GM12874 (cell line): ENCODE data around the gene ZFP1.

Source experiments
- TF ChIP-seq, protein P1 (sequence below): IDR thresholded peaks from 2 replicates; pipeline ENCODE4 v1.5.1; 2011; ENCODE audit warnings: low read depth, mild to moderate bottlenecking, control low read depth, low read length, moderate library complexity; ENCODE audit not compliant: insufficient read depth

ZFP1 gene

DNA sequence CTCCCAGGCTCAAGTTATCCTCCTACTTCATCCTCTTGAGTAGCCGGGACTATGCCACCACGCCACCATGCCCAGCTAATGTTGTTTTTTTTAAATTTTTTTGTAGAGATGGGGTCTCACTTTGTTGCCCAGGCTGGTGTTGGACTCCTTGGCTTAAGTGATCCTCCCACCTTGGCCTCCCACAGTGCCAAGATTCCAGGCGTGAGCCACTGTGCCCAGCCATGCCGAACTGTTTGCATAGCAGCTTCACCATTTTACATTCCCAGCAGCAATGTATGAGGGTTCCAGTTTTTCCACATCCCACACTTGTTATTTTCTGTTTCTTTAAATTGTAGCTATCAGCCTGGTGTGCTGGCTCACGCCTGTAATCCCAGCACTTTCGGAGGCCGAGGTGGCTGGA lies 68.3 kb downstream of the ZFP1 start:
- TF ChIP-seq, protein P1, sequence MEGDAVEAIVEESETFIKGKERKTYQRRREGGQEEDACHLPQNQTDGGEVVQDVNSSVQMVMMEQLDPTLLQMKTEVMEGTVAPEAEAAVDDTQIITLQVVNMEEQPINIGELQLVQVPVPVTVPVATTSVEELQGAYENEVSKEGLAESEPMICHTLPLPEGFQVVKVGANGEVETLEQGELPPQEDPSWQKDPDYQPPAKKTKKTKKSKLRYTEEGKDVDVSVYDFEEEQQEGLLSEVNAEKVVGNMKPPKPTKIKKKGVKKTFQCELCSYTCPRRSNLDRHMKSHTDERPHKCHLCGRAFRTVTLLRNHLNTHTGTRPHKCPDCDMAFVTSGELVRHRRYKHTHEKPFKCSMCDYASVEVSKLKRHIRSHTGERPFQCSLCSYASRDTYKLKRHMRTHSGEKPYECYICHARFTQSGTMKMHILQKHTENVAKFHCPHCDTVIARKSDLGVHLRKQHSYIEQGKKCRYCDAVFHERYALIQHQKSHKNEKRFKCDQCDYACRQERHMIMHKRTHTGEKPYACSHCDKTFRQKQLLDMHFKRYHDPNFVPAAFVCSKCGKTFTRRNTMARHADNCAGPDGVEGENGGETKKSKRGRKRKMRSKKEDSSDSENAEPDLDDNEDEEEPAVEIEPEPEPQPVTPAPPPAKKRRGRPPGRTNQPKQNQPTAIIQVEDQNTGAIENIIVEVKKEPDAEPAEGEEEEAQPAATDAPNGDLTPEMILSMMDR = no peak

DNA sequence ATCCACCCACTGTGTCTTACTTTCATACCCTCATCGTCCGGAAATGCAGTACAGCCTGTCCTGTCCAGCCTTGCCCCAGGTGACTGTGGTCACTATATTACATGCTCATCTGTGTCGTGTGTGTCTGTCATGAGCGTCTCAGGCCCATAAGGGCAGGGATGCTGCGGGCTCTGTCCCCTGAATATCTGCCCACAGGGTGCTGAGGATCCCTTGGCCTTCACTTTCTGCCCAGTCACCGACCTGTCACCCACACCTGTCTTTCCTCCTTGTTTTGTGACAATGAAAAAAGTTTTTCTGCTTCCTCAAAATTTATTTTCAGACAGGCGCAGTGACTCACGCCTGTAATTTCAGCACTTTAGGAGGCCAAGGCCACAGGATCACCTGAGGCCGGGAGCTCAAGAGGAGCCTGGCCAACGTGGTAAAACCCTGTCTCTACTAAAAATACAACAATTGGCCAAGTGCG lies 69.1 kb downstream of the ZFP1 start:
- TF ChIP-seq, protein P1 = no peak

GRCh38 chr16:75218256-75219076 lies 70.1 kb downstream of the ZFP1 start, which contains the start of gene CTRB1:
TSS of gene CTRB1 (plus strand) at chr16:75218988. CDS start at chr16:75219008, 20 bp downstream.
- TF ChIP-seq, protein P1 = no peak

DNA sequence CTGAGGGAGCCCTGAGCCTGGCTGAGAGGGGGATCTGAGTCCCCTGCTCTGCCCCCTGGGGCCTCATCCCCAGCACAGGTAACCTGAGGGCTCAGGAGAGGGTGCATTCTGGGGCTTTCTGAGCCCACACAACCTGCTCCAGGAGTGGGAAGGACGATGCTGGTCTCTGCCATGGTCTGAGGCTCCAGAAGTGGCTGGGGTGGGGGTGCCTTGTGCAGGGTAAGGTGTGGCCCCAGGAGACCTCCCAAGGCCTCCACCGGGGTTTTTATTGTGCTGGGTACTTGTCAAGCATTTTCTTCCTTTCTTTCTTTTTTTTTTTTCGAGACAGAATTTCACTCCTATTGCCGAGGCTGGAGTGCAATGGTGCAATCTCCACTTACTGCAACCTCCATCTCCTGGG lies 70.8 kb downstream of the ZFP1 start:
- TF ChIP-seq, protein P1 = no peak

DNA sequence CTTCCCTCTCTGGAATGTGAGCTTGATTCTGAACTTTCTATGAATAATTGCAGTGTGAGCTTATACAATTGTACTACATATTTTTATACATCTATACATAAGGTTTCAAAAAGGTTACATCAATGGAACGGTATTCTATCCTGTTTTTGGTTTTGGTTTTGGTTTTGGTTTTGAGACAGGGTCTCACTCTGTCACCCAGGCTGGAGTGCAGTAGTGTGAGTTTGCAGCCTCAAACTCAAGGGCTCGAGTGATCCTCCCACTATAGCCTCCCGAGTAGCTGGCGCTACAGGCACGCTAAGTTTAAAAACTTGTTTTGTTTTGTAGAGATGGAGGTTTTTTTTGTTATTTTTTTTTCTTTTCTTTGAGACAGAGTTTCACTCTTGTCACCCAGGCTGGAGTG lies 71.5 kb downstream of the ZFP1 start:
- TF ChIP-seq, protein P1 = no peak
